SK-N-SH treated with all-trans-retinoic acid at 6 μM for 48 hours (cell line): ENCODE measurements around the gene FANCM.

ENCODE experiments used
- RARB ChIP-seq: fragments of 250-450 bp; sonication (Bioruptor Pico); IDR thresholded peaks from 2 replicates; pipeline ENCODE4 v1.8.0; 2021; ENCODE audit warnings: mild to moderate bottlenecking, moderate library complexity
- SNAI2 ChIP-seq: fragments of 250-450 bp; sonication (Bioruptor Pico); IDR thresholded peaks from 2 replicates; pipeline ENCODE4 v1.5.0; 2020; ENCODE audit warnings: mild to moderate bottlenecking, moderate library complexity
- TF ChIP-seq, protein P1 (sequence below): fragments of 250-450 bp; sonication (Bioruptor Pico); IDR thresholded peaks from 2 replicates; pipeline ENCODE4 v1.5.1; 2021; ENCODE audit warnings: mild to moderate bottlenecking, moderate library complexity

Gene FANCM

DNA sequence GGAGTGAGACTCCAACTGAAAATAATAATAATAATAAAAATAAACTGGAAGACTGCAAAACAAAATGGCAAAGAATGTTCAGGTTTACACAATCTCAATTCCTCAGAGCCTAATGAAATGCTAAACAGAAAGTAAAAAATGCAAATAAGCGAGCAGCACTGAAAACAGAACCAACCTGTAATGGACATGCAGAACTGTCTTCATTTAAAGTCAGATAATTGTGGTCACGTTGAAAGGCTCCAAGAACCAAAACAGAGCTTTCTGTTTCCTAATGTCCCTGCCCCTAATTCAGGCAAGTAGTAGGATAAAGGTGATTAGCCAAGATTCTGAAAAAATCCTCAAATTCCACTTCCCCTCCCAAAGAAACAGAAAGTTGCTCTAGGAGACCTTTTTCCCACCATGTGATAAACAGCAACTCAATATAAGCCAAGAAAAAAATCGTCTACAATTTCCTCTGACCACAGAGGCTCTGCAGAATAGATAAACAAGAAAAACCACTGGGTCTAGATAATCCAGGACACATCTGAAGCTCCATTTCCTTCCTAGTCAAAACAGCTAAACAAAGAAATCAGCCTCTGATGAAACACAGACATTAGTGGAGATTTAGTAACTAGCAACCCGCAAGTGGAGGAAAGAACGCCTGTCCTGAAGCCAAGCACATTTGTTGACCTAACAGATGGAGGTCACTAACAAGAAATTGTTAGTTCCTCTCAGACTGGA is 114.3 kb downstream of the FANCM start (continued):
- TF ChIP-seq, protein P1, sequence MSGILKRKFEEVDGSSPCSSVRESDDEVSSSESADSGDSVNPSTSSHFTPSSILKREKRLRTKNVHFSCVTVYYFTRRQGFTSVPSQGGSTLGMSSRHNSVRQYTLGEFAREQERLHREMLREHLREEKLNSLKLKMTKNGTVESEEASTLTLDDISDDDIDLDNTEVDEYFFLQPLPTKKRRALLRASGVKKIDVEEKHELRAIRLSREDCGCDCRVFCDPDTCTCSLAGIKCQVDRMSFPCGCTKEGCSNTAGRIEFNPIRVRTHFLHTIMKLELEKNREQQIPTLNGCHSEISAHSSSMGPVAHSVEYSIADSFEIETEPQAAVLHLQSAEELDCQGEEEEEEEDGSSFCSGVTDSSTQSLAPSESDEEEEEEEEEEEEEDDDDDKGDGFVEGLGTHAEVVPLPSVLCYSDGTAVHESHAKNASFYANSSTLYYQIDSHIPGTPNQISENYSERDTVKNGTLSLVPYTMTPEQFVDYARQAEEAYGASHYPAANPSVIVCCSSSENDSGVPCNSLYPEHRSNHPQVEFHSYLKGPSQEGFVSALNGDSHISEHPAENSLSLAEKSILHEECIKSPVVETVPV (CRISPR knock-in tag): no peak
- TF ChIP-seq RARB: no peak
- TF ChIP-seq SNAI2 (CRISPR knock-in tag): no peak
